GM21723 (cell line): Measurements from ENCODE around the gene ANKRD36.
"Not testable (repeated sequence)": the region's sequence is repeated elsewhere in the genome, so short reads cannot be mapped to it uniquely, and the experiment has no call there.

Experiments used
- ATAC-seq: cut with Tn5 transposase; IDR thresholded peaks from one replicate; pipeline ENCODE4 v1.9.1; 2021; ENCODE audit warnings: mild to moderate bottlenecking, moderate library complexity; ENCODE audit not compliant: unreplicated experiment

The ANKRD36 gene

GRCh38 chr2:97268075-97268591 is 155.2 kb downstream of the ANKRD36 start:
- not testable (repeated sequence) for ATAC-seq

- ATAC-seq, result not testable (repeated sequence)
Measured at GRCh38 chr2:97276232-97276798, 163.4 kb downstream of the ANKRD36 start.

- not testable (repeated sequence) for ATAC-seq
Measured at GRCh38 chr2:97285187-97285586, 172.2 kb downstream of the ANKRD36 start.

GRCh38 chr2:97293687-97294086 is 180.7 kb downstream of the ANKRD36 start:
- not testable (repeated sequence) for ATAC-seq
